IPS-18a (cell line): Measurements from ENCODE around the gene RARB.

Experiments used
- H3K27ac ChIP-seq: one replicate; pipeline ENCODE4 v1.5.1; 2013; ENCODE audit warnings: low read length
- H3K27me3 ChIP-seq: one replicate; pipeline ENCODE4 v1.6.1; 2013; ENCODE audit warnings: mild to moderate bottlenecking, low read length; ENCODE audit not compliant: control insufficient read depth, insufficient read depth
- H3K36me3 ChIP-seq: one replicate; pipeline ENCODE4 v1.6.1; 2013; ENCODE audit warnings: low read depth, low read length; ENCODE audit not compliant: control insufficient read depth
- H3K4me1 ChIP-seq: one replicate; pipeline ENCODE4 v1.6.1; 2013; ENCODE audit warnings: low read depth, low read length; ENCODE audit not compliant: control insufficient read depth
- H3K4me3 ChIP-seq: one replicate; pipeline ENCODE4 v1.5.1; 2013; ENCODE audit warnings: low read length
- H3K9ac ChIP-seq: one replicate; pipeline ENCODE4 v1.6.1; 2013; ENCODE audit warnings: mild to moderate bottlenecking, low read length, moderate library complexity
- H3K9me3 ChIP-seq: one replicate; pipeline ENCODE4 v1.6.1; 2013; ENCODE audit warnings: low read depth, low read length; ENCODE audit not compliant: control insufficient read depth

Gene RARB

GRCh38 chr3:25574172-25574765 is 146.2 kb downstream of the RARB start:
- no peak overlapping the region for H3K27ac ChIP-seq
- H3K4me3 ChIP-seq: no peak overlapping the region
- no peaks in the 10 kb centered on the region for H3K9me3 ChIP-seq
- no peaks in the 10 kb centered on the region for H3K4me1 ChIP-seq
- H3K36me3 ChIP-seq: no peaks in the 10 kb centered on the region
- no peak overlapping the region for H3K9ac ChIP-seq
- no peaks in the 10 kb centered on the region for H3K27me3 ChIP-seq

- Histone ChIP-seq H3K4me3 (no peak overlapping the region), H3K36me3 (no peaks in the 10 kb centered on the region), H3K9me3 (no peaks in the 10 kb centered on the region), H3K4me1 (no peaks in the 10 kb centered on the region), H3K9ac (no peak overlapping the region), H3K27ac (no peak overlapping the region), H3K27me3 (no peaks in the 10 kb centered on the region)
These were observed 146.9 kb downstream of the RARB start for GRCh38 chr3:25575001-25575400.

- Histone ChIP-seq H3K9ac (no peak overlapping the region), H3K27me3 (no peaks in the 10 kb centered on the region), H3K27ac (no peak overlapping the region), H3K9me3 (no peaks in the 10 kb centered on the region), H3K4me3 (no peak overlapping the region), H3K4me1 (no peaks in the 10 kb centered on the region), H3K36me3 (no peaks in the 10 kb centered on the region)
These were observed 148.1 kb downstream of the RARB start for GRCh38 chr3:25576146-25576545.

GRCh38 chr3:25576831-25577454 is 148.9 kb downstream of the RARB start:
- no peak overlapping the region for H3K9ac ChIP-seq
- no peaks in the 10 kb centered on the region for H3K9me3 ChIP-seq
- no peak overlapping the region for H3K27ac ChIP-seq
- no peaks in the 10 kb centered on the region for H3K27me3 ChIP-seq
- no peak overlapping the region for H3K4me3 ChIP-seq
- no peaks in the 10 kb centered on the region for H3K4me1 ChIP-seq
- no peaks in the 10 kb centered on the region for H3K36me3 ChIP-seq

GRCh38 chr3:25578059-25578458 is 150.0 kb downstream of the RARB start:
- H3K9ac ChIP-seq: no peak overlapping the region
- no peak overlapping the region for H3K27ac ChIP-seq
- H3K4me3 ChIP-seq: no peak overlapping the region
- no peaks in the 10 kb centered on the region for H3K27me3 ChIP-seq
- no peaks in the 10 kb centered on the region for H3K9me3 ChIP-seq
- no peaks in the 10 kb centered on the region for H3K36me3 ChIP-seq
- H3K4me1 ChIP-seq: no peaks in the 10 kb centered on the region

GRCh38 chr3:25580534-25580933 is 152.5 kb downstream of the RARB start:
- Histone ChIP-seq H3K4me3 (no peak overlapping the region), H3K27ac (no peak overlapping the region), H3K9ac (no peak overlapping the region), H3K36me3 (no peaks in the 10 kb centered on the region), H3K4me1 (no peaks in the 10 kb centered on the region), H3K27me3 (no peaks in the 10 kb centered on the region), H3K9me3 (no peaks in the 10 kb centered on the region)

GRCh38 chr3:25581335-25581734 is 153.3 kb downstream of the RARB start:
- Histone ChIP-seq H3K4me3 (no peak overlapping the region), H3K27ac (no peak overlapping the region), H3K9ac (no peak overlapping the region)

GRCh38 chr3:25581823-25582222 is 153.8 kb downstream of the RARB start:
- H3K4me1 ChIP-seq: no peaks in the 10 kb centered on the region
- no peaks in the 10 kb centered on the region for H3K27me3 ChIP-seq
- no peak overlapping the region for H3K9ac ChIP-seq

More at GRCh38 chr3:25581335-25581734, 153.3 kb downstream of the RARB start:
- no peaks in the 10 kb centered on the region for H3K4me1 ChIP-seq
- no peaks in the 10 kb centered on the region for H3K36me3 ChIP-seq
- H3K27me3 ChIP-seq: no peaks in the 10 kb centered on the region
- H3K9me3 ChIP-seq: no peaks in the 10 kb centered on the region

GRCh38 chr3:25582242-25582641 is 154.2 kb downstream of the RARB start:
- Histone ChIP-seq H3K27ac (no peak overlapping the region), H3K36me3 (no peaks in the 10 kb centered on the region), H3K9ac (no peak overlapping the region), H3K27me3 (no peaks in the 10 kb centered on the region), H3K4me1 (no peaks in the 10 kb centered on the region), H3K4me3 (no peak overlapping the region), H3K9me3 (no peaks in the 10 kb centered on the region)

More at GRCh38 chr3:25581823-25582222, 153.8 kb downstream of the RARB start:
- H3K4me3 ChIP-seq: no peak overlapping the region
- H3K9me3 ChIP-seq: no peaks in the 10 kb centered on the region
- H3K27ac ChIP-seq: no peak overlapping the region
- no peaks in the 10 kb centered on the region for H3K36me3 ChIP-seq

- H3K27me3 ChIP-seq: no peaks in the 10 kb centered on the region
- no peak overlapping the region for H3K27ac ChIP-seq
These were observed 155.3 kb downstream of the RARB start for GRCh38 chr3:25583343-25583742.

GRCh38 chr3:25584011-25584789 is 156.1 kb downstream of the RARB start:
- H3K9ac ChIP-seq: no peak overlapping the region
- no peaks in the 10 kb centered on the region for H3K4me1 ChIP-seq
- no peaks in the 10 kb centered on the region for H3K27me3 ChIP-seq
- H3K4me3 ChIP-seq: no peak overlapping the region
- H3K27ac ChIP-seq: no peak overlapping the region
- no peaks in the 10 kb centered on the region for H3K9me3 ChIP-seq
- H3K36me3 ChIP-seq: no peaks in the 10 kb centered on the region

More at GRCh38 chr3:25583343-25583742, 155.3 kb downstream of the RARB start:
- H3K9me3 ChIP-seq: no peaks in the 10 kb centered on the region
- no peak overlapping the region for H3K4me3 ChIP-seq
- no peaks in the 10 kb centered on the region for H3K36me3 ChIP-seq
- H3K4me1 ChIP-seq: no peaks in the 10 kb centered on the region
- no peak overlapping the region for H3K9ac ChIP-seq
